NB4 (cell line): Measurements from ENCODE around the gene JAZF1.
"Not testable (repeated sequence)": the region's sequence is repeated elsewhere in the genome, so short reads cannot be mapped to it uniquely, and the experiment has no call there.

Experiments
- DNase-seq: peaks from one replicate; pipeline ENCODE4 v3.0.0; 2010; ENCODE audit warnings: low read depth
- H3K4me3 ChIP-seq: one replicate; pipeline ENCODE4 v1.5.1; 2011; ENCODE audit warnings: mild to moderate bottlenecking, low read depth, low read length, moderate library complexity
- CTCF ChIP-seq: IDR thresholded peaks from one replicate; pipeline ENCODE4 v1.5.1; 2012; ENCODE audit warnings: low read depth, low read length
- MAX ChIP-seq: IDR thresholded peaks from 2 replicates; pipeline ENCODE4 v1.6.1; 2011; ENCODE audit warnings: low read depth, low read length
- MYC ChIP-seq: IDR thresholded peaks from 2 replicates; pipeline ENCODE4 v1.6.1; 2011; ENCODE audit warnings: low read depth, low read length
- POLR2A ChIP-seq: IDR thresholded peaks from 2 replicates; pipeline ENCODE4 v1.6.1; 2011; ENCODE audit warnings: mild to moderate bottlenecking; ENCODE audit not compliant: insufficient read length; ENCODE audit errors: extremely low read depth

The JAZF1 gene

GRCh38 chr7:27929127-27929526 is 251.5 kb downstream of the JAZF1 start:
- TF ChIP-seq POLR2A (no peak), MYC (no peak), CTCF (no peak), MAX (no peak)
- H3K4me3 ChIP-seq = no peak overlapping the region
- DNase-seq = no peak

- DNase-seq = no peak
- no peak overlapping the region for H3K4me3 ChIP-seq
- TF ChIP-seq MAX (no peak), MYC (no peak), CTCF (no peak), POLR2A (no peak)
Measured at GRCh38 chr7:27928001-27928400, 252.6 kb downstream of the JAZF1 start.

- TF ChIP-seq MYC = no peak
- TF ChIP-seq POLR2A = no peak
- no peak for TF ChIP-seq CTCF
- no peak for TF ChIP-seq MAX
- DNase-seq = no peak
- H3K4me3 ChIP-seq = no peak overlapping the region
Measured at GRCh38 chr7:27925573-27926201, 254.9 kb downstream of the JAZF1 start.

GRCh38 chr7:27923642-27923980 is 257.0 kb downstream of the JAZF1 start:
- DNase-seq = no peak
- no peak for TF ChIP-seq MAX
- TF ChIP-seq CTCF = no peak
- no peak overlapping the region for H3K4me3 ChIP-seq

- peak; percentile 92 for DNase-seq
- no peak overlapping the region for H3K4me3 ChIP-seq
Measured at GRCh38 chr7:27922907-27923641, 257.5 kb downstream of the JAZF1 start.

GRCh38 chr7:27922389-27922788 is 258.2 kb downstream of the JAZF1 start:
- DNase-seq, H3K4me3 ChIP-seq: not testable (repeated sequence)

More at GRCh38 chr7:27922907-27923641, 257.5 kb downstream of the JAZF1 start:
- TF ChIP-seq MAX (peak; percentile 11; the same call in 1 of the 2 replicates), CTCF (no peak), POLR2A (no peak), MYC (no peak)
